Stomach smooth muscle (tissue), 2 donors: Measurements from ENCODE around the gene ADARB2.
"Not testable (repeated sequence)": the region's sequence is repeated elsewhere in the genome, so short reads cannot be mapped to it uniquely, and the experiment has no call there.

ENCODE experiments used
- H3K27ac ChIP-seq: one replicate; pipeline ENCODE4 v1.7.0; 2013; ENCODE audit warnings: mild to moderate bottlenecking, low read length, inconsistent platforms
- H3K27me3 ChIP-seq, 2 donors: one replicate each; pipeline ENCODE4 v1.7.0; 2013; ENCODE audit warnings: low read length in 2 of 2; ENCODE audit not compliant: insufficient read depth in 2 of 2, control insufficient read depth in 1 of 2
- H3K36me3 ChIP-seq, 2 donors: one replicate each; pipeline ENCODE4 v1.7.0; 2013; ENCODE audit warnings: low read length in 2 of 2; ENCODE audit not compliant: control insufficient read depth in 2 of 2, insufficient read depth in 2 of 2
- H3K4me1 ChIP-seq: one replicate; pipeline ENCODE4 v1.7.0; 2013; ENCODE audit warnings: low read length; ENCODE audit not compliant: control insufficient read depth, insufficient read depth
- H3K4me3 ChIP-seq, 2 donors: one replicate each; pipeline ENCODE4 v1.7.0; 2013; ENCODE audit warnings: low read length in 2 of 2
- H3K9ac ChIP-seq, 2 donors: one replicate each; pipeline ENCODE4 v1.7.0; 2013; ENCODE audit warnings: low read length in 2 of 2, mild to moderate bottlenecking in 1 of 2
- H3K9me3 ChIP-seq, 2 donors: one replicate each; pipeline ENCODE4 v1.7.0; 2013; ENCODE audit warnings: low read length in 2 of 2; ENCODE audit not compliant: control insufficient read depth in 2 of 2
- donor health status: healthy.
- donor health status: Pancreatic carcinoma.

The ADARB2 gene

GRCh38 chr10:1538121-1538520, 199.2 kb downstream of the ADARB2 start:
- Histone ChIP-seq H3K4me1 (no peaks in the 10 kb centered on the region), H3K4me3 (no peak overlapping the region), H3K9me3 (no peaks in the 10 kb centered on the region), H3K27ac (no peak overlapping the region), H3K36me3 (no peaks in the 10 kb centered on the region), H3K27me3 (no peaks in the 10 kb centered on the region), H3K9ac (no peak overlapping the region)

GRCh38 chr10:1537449-1537848, 199.9 kb downstream of the ADARB2 start:
- not testable (repeated sequence) for H3K27ac ChIP-seq, H3K36me3 ChIP-seq, H3K27me3 ChIP-seq, H3K4me1 ChIP-seq, H3K9ac ChIP-seq, H3K4me3 ChIP-seq, H3K9me3 ChIP-seq

DNA sequence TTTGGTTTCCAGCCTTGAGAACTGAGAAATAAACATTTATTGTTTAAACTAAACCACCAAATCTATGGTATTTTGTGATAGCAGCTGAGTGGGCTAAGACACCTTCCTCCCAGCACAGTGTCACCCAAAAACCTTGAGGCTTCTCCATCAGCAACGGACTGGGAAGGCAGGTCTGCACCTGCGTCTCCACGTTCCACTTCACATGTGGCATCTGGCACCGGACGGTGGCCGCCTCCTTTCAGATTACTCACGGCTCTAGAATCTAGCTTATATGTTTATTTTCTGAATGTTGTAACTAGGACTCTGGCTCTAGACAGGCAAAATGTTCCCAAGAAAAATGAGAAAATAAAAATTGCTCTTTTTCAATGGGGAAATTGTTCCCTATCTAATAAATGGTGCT, 201.0 kb downstream of the ADARB2 start:
- Histone ChIP-seq H3K9me3 (no peaks in the 10 kb centered on the region), H3K9ac (no peak overlapping the region), H3K27me3 (no peaks in the 10 kb centered on the region), H3K27ac (no peak overlapping the region), H3K4me1 (no peaks in the 10 kb centered on the region), H3K4me3 (no peak overlapping the region), H3K36me3 (no peaks in the 10 kb centered on the region)

- no peaks in the 10 kb centered on the region for H3K9me3 ChIP-seq
- no peaks in the 10 kb centered on the region for H3K36me3 ChIP-seq
- H3K4me3 ChIP-seq = no peak overlapping the region
- no peaks in the 10 kb centered on the region for H3K4me1 ChIP-seq
- no peak overlapping the region for H3K27ac ChIP-seq
- no peaks in the 10 kb centered on the region for H3K27me3 ChIP-seq
- no peak overlapping the region for H3K9ac ChIP-seq
Observed at GRCh38 chr10:1535301-1535965, 201.9 kb downstream of the ADARB2 start.

DNA sequence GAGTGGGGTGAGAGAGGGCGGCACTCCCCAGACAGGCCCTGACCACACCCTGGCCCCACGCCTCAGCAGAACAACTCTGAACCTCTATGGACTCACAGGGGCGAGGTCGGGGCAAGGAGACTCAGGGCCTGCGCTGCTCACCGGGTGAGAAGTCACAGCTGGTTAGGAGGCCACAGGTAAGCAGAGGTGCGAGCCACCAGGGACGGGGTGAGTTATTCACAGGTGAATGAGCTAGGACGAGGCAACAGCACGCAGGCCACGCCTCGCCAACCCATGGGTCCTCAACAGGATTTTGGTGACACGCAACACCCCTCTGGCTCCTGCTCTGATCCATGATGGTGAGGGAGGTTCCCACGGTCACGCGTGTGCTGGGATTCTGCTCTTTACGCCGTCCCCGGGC, 202.5 kb downstream of the ADARB2 start:
- no peaks in the 10 kb centered on the region for H3K9me3 ChIP-seq
- no peak overlapping the region for H3K27ac ChIP-seq
- no peak overlapping the region for H3K4me3 ChIP-seq
- no peaks in the 10 kb centered on the region for H3K4me1 ChIP-seq
- H3K9ac ChIP-seq = no peak overlapping the region
- no peaks in the 10 kb centered on the region for H3K36me3 ChIP-seq
- peaks cover 0 to 3% of the 10 kb centered on the region in 2 donors for H3K27me3 ChIP-seq

- Histone ChIP-seq H3K9ac (no peak overlapping the region), H3K4me3 (no peak overlapping the region), H3K4me1 (no peaks in the 10 kb centered on the region), H3K27ac (no peak overlapping the region), H3K27me3 (peaks cover 0 to 4% of the 10 kb centered on the region in 2 donors), H3K36me3 (no peaks in the 10 kb centered on the region), H3K9me3 (no peaks in the 10 kb centered on the region)
Observed at GRCh38 chr10:1532636-1533035, 204.7 kb downstream of the ADARB2 start.

DNA sequence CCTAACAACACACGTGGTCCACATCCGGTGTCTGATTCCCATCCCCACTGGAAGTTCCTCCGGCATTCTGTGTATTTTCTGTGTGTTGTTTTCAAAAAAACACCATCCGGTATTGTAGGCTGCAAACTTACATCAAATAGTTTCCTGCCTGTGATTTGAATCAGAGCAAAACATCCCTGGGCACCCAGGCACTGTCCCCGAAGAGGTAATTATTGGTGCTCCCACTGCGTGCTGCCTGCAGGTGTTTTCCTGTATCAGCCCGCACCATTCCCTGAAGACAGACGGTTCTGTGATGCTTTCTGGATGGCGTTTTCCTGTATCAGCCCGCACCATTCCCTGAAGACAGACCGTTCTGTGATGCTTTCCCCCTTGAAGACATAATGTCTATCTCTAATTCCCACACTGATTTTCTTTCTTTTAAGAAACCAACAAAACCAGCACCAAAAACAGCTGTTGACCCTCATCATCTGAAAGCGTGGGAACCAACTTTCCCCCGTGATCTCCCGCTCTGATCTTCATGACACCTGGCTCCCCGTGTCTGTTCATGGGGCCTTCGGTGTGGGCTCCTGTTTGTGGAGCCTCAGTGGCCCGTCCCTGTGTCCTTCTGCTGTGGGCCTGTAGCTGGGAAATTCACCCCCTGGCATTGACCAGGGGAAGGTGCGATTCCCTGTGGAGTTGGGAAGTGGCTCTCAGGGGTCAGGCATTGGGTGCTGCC, 205.3 kb downstream of the ADARB2 start:
- Histone ChIP-seq H3K9ac (no peak overlapping the region), H3K4me1 (no peaks in the 10 kb centered on the region), H3K27me3 (peaks cover 0 to 4% of the 10 kb centered on the region in 2 donors)

DNA sequence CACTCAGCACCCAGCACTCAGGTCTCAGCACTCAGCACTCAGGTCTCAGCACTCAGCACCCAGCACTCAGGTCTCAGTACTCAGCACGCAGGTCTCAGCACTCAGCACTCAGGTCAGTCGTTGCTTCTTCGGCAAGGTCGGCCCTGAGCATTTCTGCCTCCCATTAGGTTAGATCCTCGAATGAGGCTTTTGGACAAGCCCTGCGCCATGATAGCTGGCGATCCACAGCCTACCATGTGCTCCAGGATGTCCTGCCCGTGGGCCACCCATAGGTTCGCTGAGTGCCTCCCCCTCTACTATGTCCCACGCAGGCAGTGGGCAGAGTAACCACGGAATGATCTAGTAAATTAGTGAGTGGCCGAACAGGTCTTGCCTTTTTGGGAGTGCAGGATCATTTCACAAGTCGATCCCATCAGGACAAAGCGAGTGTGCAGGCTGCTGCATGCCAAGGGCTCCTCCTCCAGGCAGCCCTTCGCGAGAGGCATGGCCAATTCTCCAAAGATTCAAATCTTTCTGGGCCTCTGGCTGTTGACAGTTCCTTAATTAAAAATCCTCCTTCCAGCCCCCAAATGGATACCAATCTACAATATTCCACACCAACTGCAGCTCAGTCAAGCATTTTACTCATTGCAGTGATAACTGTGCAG, 206.3 kb downstream of the ADARB2 start:
- H3K4me1 ChIP-seq = no peaks in the 10 kb centered on the region
- no peaks in the 10 kb centered on the region for H3K9me3 ChIP-seq
- peaks cover 0 to 4% of the 10 kb centered on the region in 2 donors for H3K27me3 ChIP-seq

More for the DNA sequence above, 205.3 kb downstream of the ADARB2 start:
- H3K36me3 ChIP-seq = no peaks in the 10 kb centered on the region
- H3K4me3 ChIP-seq = no peak overlapping the region
- no peaks in the 10 kb centered on the region for H3K9me3 ChIP-seq
- no peak overlapping the region for H3K27ac ChIP-seq

DNA sequence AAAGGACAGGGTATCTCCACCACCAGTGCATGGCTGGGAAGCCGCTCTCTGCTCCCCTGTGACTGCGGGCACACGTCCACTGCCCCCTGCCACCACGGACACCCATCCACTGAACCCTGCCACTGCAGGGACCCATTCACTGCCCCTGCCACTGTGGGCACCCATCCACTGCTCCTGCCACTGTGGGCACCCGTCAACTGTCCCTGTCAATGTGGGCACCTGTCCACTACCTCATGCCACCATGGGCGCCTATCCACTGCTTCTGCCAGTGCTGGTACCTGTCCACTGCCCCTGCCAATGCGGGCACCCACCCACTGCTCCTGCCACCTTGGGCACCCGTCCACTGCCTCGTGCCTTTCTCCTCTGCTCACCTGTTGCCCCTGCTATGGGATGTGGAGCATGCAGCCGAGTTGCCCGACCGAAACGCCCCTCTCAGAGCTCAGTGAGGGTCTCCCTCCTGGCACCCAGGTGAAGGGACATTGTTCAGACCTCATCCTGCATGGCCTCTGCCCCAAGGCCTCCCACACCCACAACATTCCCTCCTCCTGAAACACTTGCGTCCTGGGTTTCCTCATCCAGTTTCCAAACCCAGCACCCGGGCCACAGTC, 207.4 kb downstream of the ADARB2 start:
- no peak overlapping the region for H3K27ac ChIP-seq
- H3K36me3 ChIP-seq = no peaks in the 10 kb centered on the region
- no peak overlapping the region for H3K9ac ChIP-seq
- H3K4me1 ChIP-seq = no peaks in the 10 kb centered on the region
- H3K27me3 ChIP-seq = peaks cover 0 to 10% of the 10 kb centered on the region in 2 donors
- H3K4me3 ChIP-seq = no peak overlapping the region
- H3K9me3 ChIP-seq = no peaks in the 10 kb centered on the region

More for the DNA sequence above, 206.3 kb downstream of the ADARB2 start:
- Histone ChIP-seq H3K9ac (no peak overlapping the region), H3K4me3 (no peak overlapping the region), H3K36me3 (no peaks in the 10 kb centered on the region), H3K27ac (no peak overlapping the region)

GRCh38 chr10:1527951-1528350, 209.4 kb downstream of the ADARB2 start:
- no peaks in the 10 kb centered on the region for H3K36me3 ChIP-seq
- H3K9me3 ChIP-seq = no peaks in the 10 kb centered on the region
- H3K27me3 ChIP-seq = peaks cover 0 to 10% of the 10 kb centered on the region in 2 donors
- H3K4me1 ChIP-seq = no peaks in the 10 kb centered on the region
- H3K4me3 ChIP-seq = no peak overlapping the region
- H3K27ac ChIP-seq = no peak overlapping the region
- H3K9ac ChIP-seq = no peak overlapping the region
